Suprapubic skin (tissue), 4 donors: Measurements from ENCODE around the gene CERS6. TPM values are rescaled to one million over a fixed set of nuclear protein-coding genes. Genes with fewer than 3 reads are reported as not detected.

Source experiments
- DNase-seq, 2 donors: peaks; one replicate each; pipeline ENCODE4 v3.0.0-alpha.2; 2019; ENCODE audit warnings: low spot score in 2 of 2
- H3K27ac ChIP-seq: fragments of 200-600 bp; sonication (generic); one replicate; pipeline ENCODE4 v1.5.1; 2019
- H3K27me3 ChIP-seq: fragments of 200-600 bp; sonication (generic); one replicate; pipeline ENCODE4 v1.5.1; 2019
- H3K36me3 ChIP-seq: fragments of 200-600 bp; sonication (generic); one replicate; pipeline ENCODE4 v1.5.1; 2019
- H3K4me1 ChIP-seq: fragments of 200-600 bp; sonication (generic); one replicate; pipeline ENCODE4 v1.5.1; 2019
- H3K4me3 ChIP-seq: fragments of 200-600 bp; sonication (generic); one replicate; pipeline ENCODE4 v1.5.1; 2019; ENCODE audit warnings: mild to moderate bottlenecking
- H3K9me3 ChIP-seq: fragments of 200-600 bp; sonication (generic); one replicate; pipeline ENCODE4 v1.5.1; 2019
- EP300 ChIP-seq: sonication (generic); formaldehyde crosslinking; IDR thresholded peaks from one replicate; pipeline ENCODE4 v1.6.1; 2017; ENCODE audit warnings: antibody characterized with exemption
- POLR2A ChIP-seq, 2 donors: fragments of 450-650 bp; IDR thresholded peaks; one replicate each; pipeline ENCODE4 v1.6.1; 2017; ENCODE audit warnings: antibody characterized with exemption in 2 of 2, mild to moderate bottlenecking in 2 of 2, moderate library complexity in 2 of 2
- POLR2AphosphoS5 ChIP-seq, 3 donors: sonication (generic); formaldehyde crosslinking; IDR thresholded peaks; one replicate each; pipeline ENCODE4 v1.6.1; 2017; ENCODE audit warnings: antibody characterized with exemption in 3 of 3
- WGBS: methylation state at CpG from one replicate; pipeline ENCODE4 v1.1.5; 2018; 5-methylcytosine and 5-hydroxymethylcytosine counted together
- total RNA-seq, 4 donors: library from RNA; depleted of rRNA; stranded (reverse); fragments of >200 nt; gene quantifications; one replicate each; pipeline ENCODE4 v1.1.0, GENCODE V29; 2016
- TF ChIP-seq, protein P1 (sequence below), 2 donors: fragments of 200-600 bp in 1 of 2; fragments of 450-650 bp in 1 of 2; sonication (generic) in 1 of 2; IDR thresholded peaks; one replicate each; pipeline ENCODE4 v1.5.1; 2016 to 2019; ENCODE audit warnings: antibody characterized with exemption in 2 of 2, mild to moderate bottlenecking in 1 of 2, moderate library complexity in 1 of 2

Gene CERS6
- total RNA-seq, 4 donors from 2014 or later: 68.7 to 83.3 (median 77.0) TPM

DNA sequence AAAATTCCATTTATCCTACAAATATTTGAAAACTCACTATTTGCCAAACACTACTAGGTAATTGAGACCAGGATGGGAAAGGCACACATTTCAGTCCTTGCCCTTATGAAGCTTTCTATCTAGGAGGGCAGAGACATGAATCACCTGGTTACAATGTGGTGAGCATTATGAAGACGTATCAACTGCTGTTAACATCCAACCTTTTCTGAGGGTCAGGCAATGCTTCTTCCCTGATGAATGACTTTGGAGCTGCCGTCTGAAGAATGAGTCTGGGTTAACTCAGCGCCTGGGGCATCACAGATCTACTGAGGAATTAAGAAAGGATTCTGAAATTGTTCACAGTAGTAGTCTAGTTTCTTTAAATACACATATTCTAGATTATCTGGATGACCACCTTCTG is 284.3 kb downstream of the CERS6 start:
- Histone ChIP-seq H3K4me1 (peaks cover 5% of the 10 kb centered on the region), H3K27me3 (no peaks in the 10 kb centered on the region), H3K9me3 (no peaks in the 10 kb centered on the region), H3K36me3 (no peaks in the 10 kb centered on the region), H3K4me3 (no peak overlapping the region), H3K27ac (no peak overlapping the region)
- no peak for TF ChIP-seq EP300
- TF ChIP-seq, protein P1, sequence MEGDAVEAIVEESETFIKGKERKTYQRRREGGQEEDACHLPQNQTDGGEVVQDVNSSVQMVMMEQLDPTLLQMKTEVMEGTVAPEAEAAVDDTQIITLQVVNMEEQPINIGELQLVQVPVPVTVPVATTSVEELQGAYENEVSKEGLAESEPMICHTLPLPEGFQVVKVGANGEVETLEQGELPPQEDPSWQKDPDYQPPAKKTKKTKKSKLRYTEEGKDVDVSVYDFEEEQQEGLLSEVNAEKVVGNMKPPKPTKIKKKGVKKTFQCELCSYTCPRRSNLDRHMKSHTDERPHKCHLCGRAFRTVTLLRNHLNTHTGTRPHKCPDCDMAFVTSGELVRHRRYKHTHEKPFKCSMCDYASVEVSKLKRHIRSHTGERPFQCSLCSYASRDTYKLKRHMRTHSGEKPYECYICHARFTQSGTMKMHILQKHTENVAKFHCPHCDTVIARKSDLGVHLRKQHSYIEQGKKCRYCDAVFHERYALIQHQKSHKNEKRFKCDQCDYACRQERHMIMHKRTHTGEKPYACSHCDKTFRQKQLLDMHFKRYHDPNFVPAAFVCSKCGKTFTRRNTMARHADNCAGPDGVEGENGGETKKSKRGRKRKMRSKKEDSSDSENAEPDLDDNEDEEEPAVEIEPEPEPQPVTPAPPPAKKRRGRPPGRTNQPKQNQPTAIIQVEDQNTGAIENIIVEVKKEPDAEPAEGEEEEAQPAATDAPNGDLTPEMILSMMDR (IDR thresholded peaks at IDR 0.05): no peak
- no peak for TF ChIP-seq POLR2A (IDR thresholded peaks at IDR 0.05)
- no peak for TF ChIP-seq POLR2AphosphoS5 (IDR thresholded peaks at IDR 0.05)
- no peak for DNase-seq
- WGBS: 100% methylated on average over 3 of the region's 3 CpGs

DNA sequence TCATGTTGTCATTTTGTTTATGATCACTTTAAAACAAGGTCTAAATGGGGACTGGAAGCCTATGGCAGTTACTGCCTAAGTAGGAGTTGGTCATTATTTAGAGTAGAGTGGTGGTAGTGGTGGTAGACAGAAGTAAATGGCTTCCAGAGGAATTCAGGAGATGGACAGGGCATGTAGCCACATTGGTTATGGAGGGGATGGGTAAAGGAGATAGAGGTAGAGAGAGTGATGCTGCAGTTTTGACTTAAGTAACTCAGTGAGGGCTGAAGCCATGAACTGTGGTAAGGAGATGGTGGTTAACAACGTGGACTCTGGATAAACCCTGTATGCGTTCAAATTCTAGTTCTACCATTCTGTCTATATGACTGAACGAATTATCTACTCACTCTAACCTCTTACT is 284.7 kb downstream of the CERS6 start:
- no peak for TF ChIP-seq POLR2AphosphoS5 (IDR thresholded peaks at IDR 0.05)
- TF ChIP-seq EP300: no peak
- TF ChIP-seq, protein P1 (IDR thresholded peaks at IDR 0.05): no peak
- no peak for TF ChIP-seq POLR2A (IDR thresholded peaks at IDR 0.05)
- H3K4me1 ChIP-seq: peaks cover 5% of the 10 kb centered on the region
- no peak overlapping the region for H3K27ac ChIP-seq
- no peaks in the 10 kb centered on the region for H3K36me3 ChIP-seq
- WGBS: 67% methylated on average over 3 of the region's 3 CpGs
- no peaks in the 10 kb centered on the region for H3K27me3 ChIP-seq
- no peak overlapping the region for H3K4me3 ChIP-seq
- H3K9me3 ChIP-seq: no peaks in the 10 kb centered on the region
- DNase-seq: no peak

DNA sequence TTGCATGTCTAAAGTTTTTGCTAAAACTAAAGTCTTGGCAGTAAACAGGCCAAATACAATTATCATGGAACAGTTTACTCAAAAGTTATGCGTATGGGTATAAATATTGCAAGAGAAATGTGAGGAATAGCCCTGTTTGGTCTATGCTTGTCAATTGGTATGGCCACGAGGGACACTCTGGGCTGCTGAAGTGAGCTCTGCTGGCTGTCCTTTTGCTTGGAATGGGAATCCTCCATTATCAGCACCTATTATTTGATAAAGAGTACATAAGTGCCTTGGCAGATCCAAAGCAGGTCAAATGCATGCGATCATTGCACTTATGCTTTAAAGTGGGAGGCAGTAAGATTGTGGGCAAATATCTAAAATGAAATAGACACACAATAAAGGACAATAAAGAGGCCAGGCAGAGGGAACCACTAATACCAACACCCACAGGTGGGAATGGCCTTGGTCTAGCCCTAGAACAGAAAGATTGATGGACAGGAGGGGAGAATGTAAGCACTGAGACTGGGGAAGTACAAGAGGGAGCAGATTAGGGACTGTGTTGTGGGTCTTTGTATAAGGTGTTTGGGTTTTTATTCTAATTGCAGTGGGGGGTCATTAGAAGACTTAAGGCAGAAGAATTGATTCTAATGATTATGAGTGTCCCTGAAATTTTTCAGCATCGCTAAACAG is 286.3 kb downstream of the CERS6 start:
- DNase-seq: no peak
- TF ChIP-seq POLR2A (IDR thresholded peaks at IDR 0.05): no peak
- no peak for TF ChIP-seq EP300
- TF ChIP-seq, protein P1 (IDR thresholded peaks at IDR 0.05): no peak
- TF ChIP-seq POLR2AphosphoS5 (IDR thresholded peaks at IDR 0.05): no peak
- 94% methylated on average over 4 of the region's 4 CpGs for WGBS
- no peaks in the 10 kb centered on the region for H3K36me3 ChIP-seq
- peaks cover 5% of the 10 kb centered on the region for H3K4me1 ChIP-seq
- no peak overlapping the region for H3K27ac ChIP-seq
- no peak overlapping the region for H3K4me3 ChIP-seq
- no peaks in the 10 kb centered on the region for H3K9me3 ChIP-seq
- H3K27me3 ChIP-seq: no peaks in the 10 kb centered on the region

DNA sequence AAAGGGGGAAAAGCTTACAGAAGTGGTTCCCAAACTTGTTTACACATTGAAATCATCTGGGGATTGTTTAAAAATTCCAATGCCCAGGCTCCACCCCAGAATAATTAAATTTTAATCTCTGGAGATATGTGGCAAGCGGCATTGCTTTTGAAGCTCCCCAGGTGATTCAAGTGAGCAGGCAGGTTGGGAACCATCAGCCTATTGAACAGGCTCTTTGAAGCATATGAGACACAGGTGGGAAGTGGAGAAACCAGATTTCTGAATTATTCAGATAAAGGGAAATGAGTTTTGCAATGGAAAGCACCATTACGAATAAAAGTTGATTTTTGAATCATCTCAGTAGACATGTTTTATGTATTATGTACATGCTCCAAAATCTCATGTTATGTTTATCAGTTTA is 288.8 kb downstream of the CERS6 start:
- no peaks in the 10 kb centered on the region for H3K4me1 ChIP-seq
- no peaks in the 10 kb centered on the region for H3K36me3 ChIP-seq
- DNase-seq: no peak
- H3K27ac ChIP-seq: no peak overlapping the region
- no peak overlapping the region for H3K4me3 ChIP-seq
- no peaks in the 10 kb centered on the region for H3K27me3 ChIP-seq
- H3K9me3 ChIP-seq: no peaks in the 10 kb centered on the region
- TF ChIP-seq POLR2A (IDR thresholded peaks at IDR 0.05) (no peak), EP300 (no peak), POLR2AphosphoS5 (IDR thresholded peaks at IDR 0.05) (no peak)
- TF ChIP-seq, protein P1 (IDR thresholded peaks at IDR 0.05): no peak
- WGBS: 70% methylated on average over 2 of the region's 2 CpGs

DNA sequence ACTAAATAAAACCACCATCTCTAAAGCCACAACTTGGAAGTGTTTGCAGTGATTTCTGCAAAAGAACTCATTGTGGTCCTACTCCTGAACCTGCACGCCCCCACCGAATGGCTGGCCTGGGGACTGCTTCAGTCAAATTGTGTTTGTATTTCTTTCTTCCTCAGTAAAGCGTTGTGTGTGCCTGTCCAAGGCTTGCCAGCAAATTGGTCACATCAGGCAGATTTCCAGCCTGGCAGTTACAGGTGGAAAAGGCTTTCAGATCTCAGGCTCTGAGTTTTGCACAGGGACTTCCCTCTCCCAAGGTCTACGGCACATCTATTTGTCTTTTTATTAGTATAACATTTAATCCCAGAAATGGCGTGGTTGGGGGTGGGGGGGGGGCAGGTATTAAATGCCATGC is 292.4 kb downstream of the CERS6 start:
- no peak overlapping the region for H3K27ac ChIP-seq
- DNase-seq: no peak
- H3K27me3 ChIP-seq: no peaks in the 10 kb centered on the region
- no peaks in the 10 kb centered on the region for H3K9me3 ChIP-seq
- no peaks in the 10 kb centered on the region for H3K36me3 ChIP-seq
- H3K4me1 ChIP-seq: no peaks in the 10 kb centered on the region
- WGBS: 83% methylated on average over 5 of the region's 5 CpGs
- no peak overlapping the region for H3K4me3 ChIP-seq
- no peak for TF ChIP-seq POLR2A (IDR thresholded peaks at IDR 0.05)
- TF ChIP-seq, protein P1 (IDR thresholded peaks at IDR 0.05): no peak
- TF ChIP-seq EP300: no peak
- TF ChIP-seq POLR2AphosphoS5 (IDR thresholded peaks at IDR 0.05): no peak
